Measurements from ENCODE around the gene NAP1L5. TPM values are rescaled to one million over a fixed set of nuclear protein-coding genes. Genes with fewer than 3 reads are reported as not detected.

NAP1L5 gene
- not detected in 2 replicates for total RNA-seq (2022)
- Bru-seq, nascent RNA, result not detected
- BruChase-seq, experiment 1, labeled RNA remaining after a 2-hour chase, result not detected
- BruChase-seq, experiment 2, labeled RNA remaining after a 6-hour chase, result not detected
- long read RNA-seq, result 0 reads

DNA sequence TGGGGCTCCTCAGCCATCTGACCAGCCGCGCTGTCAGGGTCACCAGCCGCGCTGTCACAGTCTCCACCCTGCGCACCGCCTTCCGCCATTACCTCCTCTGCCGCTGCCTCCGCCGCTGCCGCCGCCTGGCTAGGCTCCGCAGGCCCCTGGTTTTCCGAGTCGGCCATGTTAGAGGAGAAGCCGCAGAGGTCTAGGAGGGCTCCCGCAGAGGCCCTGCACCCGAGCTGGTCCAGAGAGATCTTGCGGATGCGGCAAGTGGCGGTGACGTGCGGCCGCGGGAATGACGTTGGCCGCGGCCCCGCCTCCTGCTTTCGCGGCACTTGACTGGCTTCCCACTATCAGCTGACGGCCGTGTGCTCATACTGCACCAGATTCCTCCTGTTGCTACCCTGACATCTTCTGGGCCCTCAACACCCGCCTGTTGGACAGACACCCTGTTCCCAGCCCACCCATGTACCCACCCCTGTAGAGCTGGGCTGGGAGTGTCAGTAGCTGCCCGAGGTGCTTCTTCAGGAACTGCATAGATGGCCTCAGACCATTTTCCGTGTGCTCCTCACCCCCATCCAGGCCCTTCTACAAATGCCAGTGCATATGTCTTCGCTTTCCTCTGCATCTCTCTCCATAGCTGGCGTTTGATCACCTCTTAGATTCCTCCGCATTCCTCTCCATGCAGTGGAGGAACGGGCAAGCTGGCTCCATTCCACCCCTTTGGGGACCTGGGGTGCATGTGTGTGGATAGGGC is at the start of gene NAP1L5:
Gene NAP1L5 (minus strand): TSS at position 242 of the 742 bp plus-strand sequence. CDS start 75 bp downstream, at position 167.
- Mint-ChIP-seq H3K36me3 (ENCODE audit: insufficient read depth, unreplicated experiment) (peaks cover 6% of the 10 kb centered on the region), H3K4me3 (ENCODE audit: unreplicated experiment) (no peak within 1 kb of the TSS), H3K27ac (ENCODE audit: unreplicated experiment) (no peak within 1 kb of the TSS), H3K4me1 (ENCODE audit: low read depth, unreplicated experiment) (no peaks in the 10 kb centered on the region), H3K27me3 (ENCODE audit: insufficient read depth, unreplicated experiment) (no peaks in the 10 kb centered on the region), H3K9me3 (ENCODE audit: unreplicated experiment) (no peaks in the 10 kb centered on the region)
- intact Hi-C loops (cut with micrococcal nuclease; ENCODE audit: unreplicated experiment), result no loop called here
- no peak for DNase-seq
- TF ChIP-seq, protein P1, sequence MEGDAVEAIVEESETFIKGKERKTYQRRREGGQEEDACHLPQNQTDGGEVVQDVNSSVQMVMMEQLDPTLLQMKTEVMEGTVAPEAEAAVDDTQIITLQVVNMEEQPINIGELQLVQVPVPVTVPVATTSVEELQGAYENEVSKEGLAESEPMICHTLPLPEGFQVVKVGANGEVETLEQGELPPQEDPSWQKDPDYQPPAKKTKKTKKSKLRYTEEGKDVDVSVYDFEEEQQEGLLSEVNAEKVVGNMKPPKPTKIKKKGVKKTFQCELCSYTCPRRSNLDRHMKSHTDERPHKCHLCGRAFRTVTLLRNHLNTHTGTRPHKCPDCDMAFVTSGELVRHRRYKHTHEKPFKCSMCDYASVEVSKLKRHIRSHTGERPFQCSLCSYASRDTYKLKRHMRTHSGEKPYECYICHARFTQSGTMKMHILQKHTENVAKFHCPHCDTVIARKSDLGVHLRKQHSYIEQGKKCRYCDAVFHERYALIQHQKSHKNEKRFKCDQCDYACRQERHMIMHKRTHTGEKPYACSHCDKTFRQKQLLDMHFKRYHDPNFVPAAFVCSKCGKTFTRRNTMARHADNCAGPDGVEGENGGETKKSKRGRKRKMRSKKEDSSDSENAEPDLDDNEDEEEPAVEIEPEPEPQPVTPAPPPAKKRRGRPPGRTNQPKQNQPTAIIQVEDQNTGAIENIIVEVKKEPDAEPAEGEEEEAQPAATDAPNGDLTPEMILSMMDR (IDR thresholded peaks at IDR 0.05; ENCODE audit: insufficient read depth in 1 of 2, low read depth in 1 of 2, low read length in 1 of 2, severe bottlenecking in 1 of 2, unreplicated experiment in 1 of 2), result no peak
- Histone ChIP-seq H3K4me3 (ENCODE audit: low read depth, low read length) (no peak within 1 kb of the TSS), H3K27me3 (replicated peaks; ENCODE audit: control insufficient read depth, insufficient read depth, low read length) (no peaks in the 10 kb centered on the region), H3K9me3 (no peaks in the 10 kb centered on the region), H3K4me1 (no peaks in the 10 kb centered on the region), H3K36me3 (ENCODE audit: control insufficient read depth, insufficient read depth, low read length) (no peaks in the 10 kb centered on the region)
- ChIA-PET POLR2A (no interaction called here), CTCF (no interaction called here)
- BruUV-seq (replicated peaks), result no TSS peak

- Histone ChIP-seq H3K27me3 (replicated peaks; ENCODE audit: control insufficient read depth, insufficient read depth, low read length) (no peaks in the 10 kb centered on the region), H3K4me3 (ENCODE audit: low read depth, low read length) (no peak overlapping the region), H3K4me1 (peaks cover 4% of the 10 kb centered on the region; the same call in 1 of the 2 replicates), H3K9me3 (no peaks in the 10 kb centered on the region), H3K36me3 (ENCODE audit: control insufficient read depth, insufficient read depth, low read length) (peaks cover 2% of the 10 kb centered on the region; the same call in 1 of the 2 replicates)
- H3K4me1 Mint-ChIP-seq (ENCODE audit: low read depth, unreplicated experiment), result peaks cover 7% of the 10 kb centered on the region
- CTCF ChIA-PET, result interaction anchor here (0.6 kb wide), 1 partner anchor 143 kb away, joined by 3 read pairs; no protein-coding TSS in a partner anchor
- no peak overlapping the region for H3K27ac Mint-ChIP-seq (ENCODE audit: unreplicated experiment)
- H3K9me3 Mint-ChIP-seq (ENCODE audit: unreplicated experiment), result no peaks in the 10 kb centered on the region
- BruUV-seq (replicated peaks), result no TSS peak
- no peaks in the 10 kb centered on the region for H3K27me3 Mint-ChIP-seq (ENCODE audit: insufficient read depth, unreplicated experiment)
- no peaks in the 10 kb centered on the region for H3K36me3 Mint-ChIP-seq (ENCODE audit: insufficient read depth, unreplicated experiment)
- POLR2A ChIA-PET, result no interaction called here
- TF ChIP-seq, protein P1 (IDR thresholded peaks at IDR 0.05; ENCODE audit: insufficient read depth in 1 of 2, low read depth in 1 of 2, low read length in 1 of 2, severe bottlenecking in 1 of 2, unreplicated experiment in 1 of 2), result no peak
- intact Hi-C loops (cut with micrococcal nuclease; ENCODE audit: unreplicated experiment), result no loop called here
- DNase-seq, result no peak
- no peak overlapping the region for H3K4me3 Mint-ChIP-seq (ENCODE audit: unreplicated experiment)
Measured at GRCh38 chr4:88747351-88747750, 49.7 kb upstream of the NAP1L5 start.

DNA sequence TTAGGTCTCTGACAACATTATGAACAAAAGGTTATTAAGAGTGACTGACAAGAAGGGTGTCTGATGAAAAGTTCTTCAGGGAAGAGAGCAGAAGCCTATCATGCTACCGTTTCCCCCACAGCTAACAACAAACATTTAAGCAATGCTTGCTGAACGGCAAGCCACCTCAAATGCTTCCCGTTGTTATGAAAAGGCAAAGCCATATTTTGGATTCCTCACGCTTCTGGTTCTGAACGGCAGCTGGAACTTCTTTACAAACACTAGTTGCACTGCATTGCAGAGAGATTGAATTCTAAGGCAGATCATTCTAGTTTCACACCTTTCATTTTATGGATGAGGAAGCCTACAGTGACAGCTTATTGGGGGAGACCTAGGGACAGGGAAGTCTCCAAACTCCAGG is 48.6 kb upstream of the NAP1L5 start:
- no peaks in the 10 kb centered on the region for H3K9me3 ChIP-seq
- Mint-ChIP-seq H3K4me1 (ENCODE audit: low read depth, unreplicated experiment) (no peaks in the 10 kb centered on the region), H3K4me3 (ENCODE audit: unreplicated experiment) (no peak overlapping the region), H3K27ac (ENCODE audit: unreplicated experiment) (no peak overlapping the region), H3K9me3 (ENCODE audit: unreplicated experiment) (no peaks in the 10 kb centered on the region), H3K27me3 (ENCODE audit: insufficient read depth, unreplicated experiment) (no peaks in the 10 kb centered on the region), H3K36me3 (ENCODE audit: insufficient read depth, unreplicated experiment) (no peaks in the 10 kb centered on the region)
- peaks cover 2% of the 10 kb centered on the region; the same call in 1 of the 2 replicates for H3K36me3 ChIP-seq (ENCODE audit: control insufficient read depth, insufficient read depth, low read length)
- H3K4me3 ChIP-seq (ENCODE audit: low read depth, low read length), result no peak overlapping the region
- TF ChIP-seq, protein P1 (IDR thresholded peaks at IDR 0.05; ENCODE audit: insufficient read depth in 1 of 2, low read depth in 1 of 2, low read length in 1 of 2, severe bottlenecking in 1 of 2, unreplicated experiment in 1 of 2), result no peak
- H3K4me1 ChIP-seq, result no peaks in the 10 kb centered on the region
- intact Hi-C loops (cut with micrococcal nuclease; ENCODE audit: unreplicated experiment), result no loop called here
- ChIA-PET POLR2A (no interaction called here), CTCF (no interaction called here)
- no TSS peak for BruUV-seq (replicated peaks)
- DNase-seq, result no peak
- no peaks in the 10 kb centered on the region for H3K27me3 ChIP-seq (replicated peaks; ENCODE audit: control insufficient read depth, insufficient read depth, low read length)

All from Caco-2 (cell line).